ENCODE measurements around the gene CYTH1.

- TF ChIP-seq FOXA1 (IDR thresholded peaks at IDR 0.05) (no peak), SUZ12 (IDR thresholded peaks at IDR 0.05) (no peak), ELF4 (IDR thresholded peaks at IDR 0.05) (no peak), HDGF (IDR thresholded peaks at IDR 0.05; ENCODE audit: borderline replicate concordance) (no peak), FOXK2 (IDR thresholded peaks at IDR 0.05) (no peak), BHLHE40 (IDR thresholded peaks at IDR 0.05; ENCODE audit: borderline replicate concordance) (no peak), SP1 (IDR thresholded peaks at IDR 0.05) (no peak), LEF1 (IDR thresholded peaks at IDR 0.05; ENCODE audit: borderline replicate concordance) (no peak), L3MBTL2 (conservative IDR thresholded peaks at IDR 0.05) (no peak), FOXM1 (IDR thresholded peaks at IDR 0.05; ENCODE audit: borderline replicate concordance) (no peak), NFRKB (IDR thresholded peaks at IDR 0.05) (no peak), CTBP1 (IDR thresholded peaks at IDR 0.05; ENCODE audit: borderline replicate concordance) (no peak), ARNT (IDR thresholded peaks at IDR 0.05) (no peak)
- TF ChIP-seq, protein P1, sequence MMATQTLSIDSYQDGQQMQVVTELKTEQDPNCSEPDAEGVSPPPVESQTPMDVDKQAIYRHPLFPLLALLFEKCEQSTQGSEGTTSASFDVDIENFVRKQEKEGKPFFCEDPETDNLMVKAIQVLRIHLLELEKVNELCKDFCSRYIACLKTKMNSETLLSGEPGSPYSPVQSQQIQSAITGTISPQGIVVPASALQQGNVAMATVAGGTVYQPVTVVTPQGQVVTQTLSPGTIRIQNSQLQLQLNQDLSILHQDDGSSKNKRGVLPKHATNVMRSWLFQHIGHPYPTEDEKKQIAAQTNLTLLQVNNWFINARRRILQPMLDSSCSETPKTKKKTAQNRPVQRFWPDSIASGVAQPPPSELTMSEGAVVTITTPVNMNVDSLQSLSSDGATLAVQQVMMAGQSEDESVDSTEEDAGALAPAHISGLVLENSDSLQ (IDR thresholded peaks at IDR 0.05): no peak
Observed at GRCh38 chr17:78805301-78805700, 23.2 kb upstream of the CYTH1 start.

Data from HEK293T (cell line).